ENCODE data around the gene IGF1R.

The IGF1R gene

DNA sequence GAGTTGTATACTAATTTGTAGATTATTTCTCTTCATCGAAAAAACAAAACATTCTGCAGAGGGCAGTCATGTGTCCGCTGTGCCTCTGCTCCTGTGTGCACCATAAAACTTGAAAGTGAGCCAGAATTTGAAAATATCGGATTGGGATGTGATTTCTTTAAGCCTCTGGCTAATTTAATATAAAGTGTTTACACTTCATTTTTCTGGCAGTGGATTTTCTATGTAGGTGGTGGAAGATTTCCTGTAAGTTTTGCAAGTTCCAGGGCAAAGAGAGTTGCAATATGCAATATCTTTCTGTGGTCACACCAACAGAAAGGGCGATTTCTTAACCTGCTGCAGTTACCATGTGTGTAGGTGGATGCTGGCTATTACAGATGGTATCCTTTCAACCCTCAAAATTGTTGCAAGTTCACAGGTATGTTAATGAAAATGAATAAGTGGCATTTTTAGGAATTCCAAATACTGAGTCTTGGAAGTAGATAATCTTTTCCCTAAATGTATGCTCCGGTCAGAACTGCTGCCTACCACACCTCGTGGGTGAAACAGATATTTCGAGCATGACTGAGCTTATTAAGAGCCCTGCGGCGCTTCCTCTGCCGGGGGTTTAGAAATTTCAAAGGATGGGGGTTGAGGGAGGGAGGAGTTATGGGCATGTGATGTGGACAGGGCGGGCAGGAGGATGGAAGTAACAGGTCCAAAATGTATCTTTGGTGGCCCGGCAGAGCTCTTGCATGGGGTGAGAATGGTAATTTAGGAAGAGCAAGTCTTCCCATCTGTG is 225.3 kb downstream of the IGF1R start:
- H3K9me2 ChIP-seq (replicated peaks; ENCODE audit: insufficient read depth, low read length) = no peaks in the 10 kb centered on the region
- H3K79me2 ChIP-seq (ENCODE audit: insufficient read depth, low read length) = no peaks in the 10 kb centered on the region
- no peaks in the 10 kb centered on the region for H3K36me3 ChIP-seq (ENCODE audit: low read length)
- H3K9ac ChIP-seq (ENCODE audit: low read length) = no peak overlapping the region
- no peak overlapping the region for H3K4me2 ChIP-seq (ENCODE audit: low read depth, low read length, poor library complexity, severe bottlenecking)
- no peak overlapping the region for H3K27ac ChIP-seq (ENCODE audit: low read depth, low read length)
- no peak for TF ChIP-seq EZH2phosphoT487 (conservative IDR thresholded peaks at IDR 0.05; ENCODE audit: low read length)
- no peak overlapping the region for H3K4me3 ChIP-seq (ENCODE audit: insufficient read depth, low read length, poor library complexity, severe bottlenecking)
- no peak overlapping the region for H2AFZ ChIP-seq (ENCODE audit: low read depth, low read length, severe bottlenecking)
- no peaks in the 10 kb centered on the region for H3K9me3 ChIP-seq (ENCODE audit: insufficient read depth, low read length)
- peaks cover 7% of the 10 kb centered on the region for H4K20me1 ChIP-seq (ENCODE audit: low read depth, low read length)
- H3F3A ChIP-seq (ENCODE audit: insufficient read depth) = no peaks in the 10 kb centered on the region
- no peaks in the 10 kb centered on the region for H3K27me3 ChIP-seq (ENCODE audit: low read length)

GRCh38 chr15:98874370-98874769 is 226.0 kb downstream of the IGF1R start:
- Histone ChIP-seq H3K79me2 (ENCODE audit: insufficient read depth, low read length) (no peaks in the 10 kb centered on the region), H4K20me1 (ENCODE audit: low read depth, low read length) (peaks cover 7% of the 10 kb centered on the region), H3F3A (ENCODE audit: insufficient read depth) (no peaks in the 10 kb centered on the region), H3K9me2 (replicated peaks; ENCODE audit: insufficient read depth, low read length) (no peaks in the 10 kb centered on the region), H3K36me3 (ENCODE audit: low read length) (no peaks in the 10 kb centered on the region), H2AFZ (ENCODE audit: low read depth, low read length, severe bottlenecking) (no peak overlapping the region), H3K27ac (ENCODE audit: low read depth, low read length) (no peak overlapping the region), H3K9ac (ENCODE audit: low read length) (no peak overlapping the region), H3K9me3 (ENCODE audit: insufficient read depth, low read length) (no peaks in the 10 kb centered on the region), H3K4me2 (ENCODE audit: low read depth, low read length, poor library complexity, severe bottlenecking) (no peak overlapping the region), H3K4me3 (ENCODE audit: insufficient read depth, low read length, poor library complexity, severe bottlenecking) (no peak overlapping the region), H3K27me3 (ENCODE audit: low read length) (no peaks in the 10 kb centered on the region)
- TF ChIP-seq, protein P1, sequence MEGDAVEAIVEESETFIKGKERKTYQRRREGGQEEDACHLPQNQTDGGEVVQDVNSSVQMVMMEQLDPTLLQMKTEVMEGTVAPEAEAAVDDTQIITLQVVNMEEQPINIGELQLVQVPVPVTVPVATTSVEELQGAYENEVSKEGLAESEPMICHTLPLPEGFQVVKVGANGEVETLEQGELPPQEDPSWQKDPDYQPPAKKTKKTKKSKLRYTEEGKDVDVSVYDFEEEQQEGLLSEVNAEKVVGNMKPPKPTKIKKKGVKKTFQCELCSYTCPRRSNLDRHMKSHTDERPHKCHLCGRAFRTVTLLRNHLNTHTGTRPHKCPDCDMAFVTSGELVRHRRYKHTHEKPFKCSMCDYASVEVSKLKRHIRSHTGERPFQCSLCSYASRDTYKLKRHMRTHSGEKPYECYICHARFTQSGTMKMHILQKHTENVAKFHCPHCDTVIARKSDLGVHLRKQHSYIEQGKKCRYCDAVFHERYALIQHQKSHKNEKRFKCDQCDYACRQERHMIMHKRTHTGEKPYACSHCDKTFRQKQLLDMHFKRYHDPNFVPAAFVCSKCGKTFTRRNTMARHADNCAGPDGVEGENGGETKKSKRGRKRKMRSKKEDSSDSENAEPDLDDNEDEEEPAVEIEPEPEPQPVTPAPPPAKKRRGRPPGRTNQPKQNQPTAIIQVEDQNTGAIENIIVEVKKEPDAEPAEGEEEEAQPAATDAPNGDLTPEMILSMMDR (IDR thresholded peaks at IDR 0.05; ENCODE audit: insufficient read depth, low read length, poor library complexity, severe bottlenecking) = no peak
- TF ChIP-seq EZH2phosphoT487 (conservative IDR thresholded peaks at IDR 0.05; ENCODE audit: low read length) = no peak

GRCh38 chr15:98874773-98875172 is 226.4 kb downstream of the IGF1R start:
- H3K27ac ChIP-seq (ENCODE audit: low read depth, low read length) = no peak overlapping the region
- H4K20me1 ChIP-seq (ENCODE audit: low read depth, low read length) = peaks cover 7% of the 10 kb centered on the region
- no peaks in the 10 kb centered on the region for H3K27me3 ChIP-seq (ENCODE audit: low read length)
- no peaks in the 10 kb centered on the region for H3F3A ChIP-seq (ENCODE audit: insufficient read depth)
- H3K4me3 ChIP-seq (ENCODE audit: insufficient read depth, low read length, poor library complexity, severe bottlenecking) = no peak overlapping the region
- H3K9ac ChIP-seq (ENCODE audit: low read length) = no peak overlapping the region
- TF ChIP-seq, protein P1 (IDR thresholded peaks at IDR 0.05; ENCODE audit: insufficient read depth, low read length, poor library complexity, severe bottlenecking) = no peak
- TF ChIP-seq EZH2phosphoT487 (conservative IDR thresholded peaks at IDR 0.05; ENCODE audit: low read length) = no peak
- no peak overlapping the region for H2AFZ ChIP-seq (ENCODE audit: low read depth, low read length, severe bottlenecking)
- no peak overlapping the region for H3K4me2 ChIP-seq (ENCODE audit: low read depth, low read length, poor library complexity, severe bottlenecking)
- H3K9me2 ChIP-seq (replicated peaks; ENCODE audit: insufficient read depth, low read length) = no peaks in the 10 kb centered on the region
- no peaks in the 10 kb centered on the region for H3K79me2 ChIP-seq (ENCODE audit: insufficient read depth, low read length)
- H3K9me3 ChIP-seq (ENCODE audit: insufficient read depth, low read length) = no peaks in the 10 kb centered on the region
- no peaks in the 10 kb centered on the region for H3K36me3 ChIP-seq (ENCODE audit: low read length)

GRCh38 chr15:98875309-98875708 is 227.0 kb downstream of the IGF1R start:
- Histone ChIP-seq H3F3A (ENCODE audit: insufficient read depth) (no peaks in the 10 kb centered on the region), H3K36me3 (ENCODE audit: low read length) (no peaks in the 10 kb centered on the region), H3K27me3 (ENCODE audit: low read length) (no peaks in the 10 kb centered on the region), H3K79me2 (ENCODE audit: insufficient read depth, low read length) (no peaks in the 10 kb centered on the region), H2AFZ (ENCODE audit: low read depth, low read length, severe bottlenecking) (no peak overlapping the region), H3K27ac (ENCODE audit: low read depth, low read length) (no peak overlapping the region), H3K4me3 (ENCODE audit: insufficient read depth, low read length, poor library complexity, severe bottlenecking) (no peak overlapping the region), H3K4me2 (ENCODE audit: low read depth, low read length, poor library complexity, severe bottlenecking) (no peak overlapping the region), H3K9me2 (replicated peaks; ENCODE audit: insufficient read depth, low read length) (no peaks in the 10 kb centered on the region), H3K9me3 (ENCODE audit: insufficient read depth, low read length) (no peaks in the 10 kb centered on the region), H4K20me1 (ENCODE audit: low read depth, low read length) (peaks cover 7% of the 10 kb centered on the region), H3K9ac (ENCODE audit: low read length) (no peak overlapping the region)
- TF ChIP-seq, protein P1 (IDR thresholded peaks at IDR 0.05; ENCODE audit: insufficient read depth, low read length, poor library complexity, severe bottlenecking) = no peak
- TF ChIP-seq EZH2phosphoT487 (conservative IDR thresholded peaks at IDR 0.05; ENCODE audit: low read length) = no peak
